ENCODE measurements around the gene CCL17.

Gene CCL17

DNA sequence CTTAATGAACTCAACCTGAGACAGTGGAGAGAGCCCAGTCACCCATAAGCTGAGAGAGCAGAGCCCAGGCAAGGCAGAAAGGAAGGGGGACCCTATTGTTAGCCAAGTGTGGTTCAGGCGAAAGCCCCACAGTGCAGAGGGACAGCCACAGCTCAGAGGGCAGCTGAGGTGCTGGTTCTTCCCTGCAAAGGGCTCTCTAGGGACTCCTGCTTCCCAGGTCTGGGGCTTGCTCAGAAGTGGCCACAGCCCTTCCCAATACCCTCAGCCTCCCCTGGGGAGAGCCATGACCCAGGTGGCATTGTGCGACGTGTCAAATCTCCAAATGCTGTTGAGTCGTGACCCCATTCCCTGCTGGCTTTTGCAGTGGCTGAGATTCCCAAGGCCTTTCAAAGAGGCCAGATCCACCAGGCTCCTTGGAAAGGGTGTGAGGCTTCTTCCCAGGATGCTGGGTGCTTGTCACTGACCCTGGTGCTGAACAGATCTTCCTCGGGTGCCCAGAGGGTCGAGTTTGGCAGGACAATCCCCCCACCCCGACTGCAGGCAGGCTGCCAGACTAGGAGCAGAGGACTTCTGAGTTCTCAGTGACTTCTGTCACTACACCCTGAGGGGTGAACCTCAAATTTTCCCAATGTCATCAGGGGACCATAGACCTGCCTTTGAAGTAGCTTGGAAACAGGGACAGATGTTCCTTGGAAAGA lies 2.5 kb upstream of the CCL17 start:
- DNase-seq = no peak

DNA sequence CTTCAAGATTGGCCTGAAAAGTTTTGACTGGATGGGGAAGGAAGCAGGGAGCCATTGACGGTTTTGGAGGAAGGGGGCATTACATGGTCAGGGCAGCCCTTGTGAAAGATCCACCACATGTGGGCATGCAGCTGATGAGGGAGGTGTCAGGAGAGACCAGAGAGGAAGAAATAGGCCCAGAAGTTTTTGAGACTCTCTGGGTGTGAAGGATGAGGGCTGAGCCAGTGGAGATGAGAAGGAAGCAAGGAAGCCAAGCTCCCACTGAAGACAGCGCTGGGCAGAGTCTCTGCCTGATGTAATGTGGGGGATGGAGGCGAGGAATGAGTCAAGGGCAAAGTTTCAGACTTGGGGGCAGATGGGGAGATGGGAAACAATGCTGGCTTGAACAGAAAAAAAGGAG lies 530 bp downstream of the CCL17 start:
- DNase-seq = no peak

DNA sequence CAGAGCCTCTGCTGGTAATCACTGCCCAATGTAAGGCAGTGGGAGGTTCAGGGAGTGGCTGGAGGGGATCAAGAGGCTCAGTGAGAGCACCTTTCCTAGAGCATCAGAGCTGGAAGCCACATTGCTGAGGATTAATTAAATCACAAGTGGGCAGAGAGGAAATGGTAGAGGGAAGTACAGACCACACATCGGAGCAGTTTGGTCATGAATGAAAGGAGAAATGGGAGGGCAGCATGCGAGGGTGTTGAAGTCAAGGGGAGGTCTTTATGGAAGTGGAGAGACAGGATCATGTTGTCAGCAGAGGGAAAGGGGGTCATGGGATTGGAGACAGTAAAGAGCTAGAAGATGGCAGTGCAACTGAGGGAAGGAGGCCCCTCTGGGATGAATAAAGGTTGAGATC lies 2.3 kb downstream of the CCL17 start:
- no peak for DNase-seq

DNA sequence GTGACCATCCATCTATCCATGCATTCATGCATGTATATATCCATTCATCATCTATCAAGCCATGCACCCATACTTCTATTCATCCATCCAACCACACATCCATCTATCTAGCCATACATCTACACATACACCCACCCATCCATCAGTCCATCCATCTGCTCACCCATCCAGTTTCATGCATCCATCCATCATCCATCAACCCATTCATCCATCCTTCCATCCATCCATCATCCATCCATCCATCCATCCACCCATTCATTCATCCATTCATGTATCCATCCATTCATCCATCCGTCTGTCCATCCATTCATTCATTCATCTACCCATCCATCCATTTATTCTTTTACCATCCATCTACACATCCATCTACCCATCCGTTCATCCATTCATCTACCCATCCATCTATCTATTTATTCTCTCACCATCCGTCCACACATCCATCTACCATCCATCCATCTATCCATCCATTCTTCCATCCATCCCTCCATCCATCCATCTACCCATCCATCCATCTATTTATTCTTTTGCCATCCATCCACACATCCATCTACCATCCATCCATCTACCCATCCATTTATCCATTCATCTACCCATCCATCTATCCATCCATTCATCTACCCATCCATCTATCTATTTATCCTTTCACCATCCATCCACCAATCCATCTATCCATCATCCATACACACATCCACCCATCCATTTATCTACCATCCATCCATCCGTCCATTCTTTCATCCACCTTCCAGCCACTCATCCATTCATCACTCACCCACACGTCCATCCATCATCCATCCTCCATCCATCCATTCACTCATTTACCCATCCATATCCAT lies 3.2 kb downstream of the CCL17 start:
- DNase-seq = no peak

DNA sequence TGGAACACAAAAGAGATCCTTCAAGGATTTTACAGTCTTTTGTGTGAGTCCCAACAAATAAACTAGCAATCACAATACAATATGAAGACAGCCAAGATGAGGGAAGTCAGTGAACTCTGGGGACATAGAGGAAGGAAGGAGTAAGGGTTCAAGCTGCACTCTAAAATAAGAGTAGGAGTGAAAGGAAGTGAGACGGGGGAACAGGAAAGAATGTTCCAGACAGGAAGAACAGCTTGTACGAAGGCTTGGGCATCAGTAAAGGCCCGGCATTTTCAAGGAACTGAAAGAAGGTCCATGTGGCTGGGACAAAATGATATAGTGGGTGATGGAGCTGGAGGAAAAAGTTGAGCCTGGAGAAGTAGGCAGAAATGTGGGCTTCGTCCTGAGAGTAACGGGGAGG lies 4.5 kb downstream of the CCL17 start:
- no peak for DNase-seq

DNA sequence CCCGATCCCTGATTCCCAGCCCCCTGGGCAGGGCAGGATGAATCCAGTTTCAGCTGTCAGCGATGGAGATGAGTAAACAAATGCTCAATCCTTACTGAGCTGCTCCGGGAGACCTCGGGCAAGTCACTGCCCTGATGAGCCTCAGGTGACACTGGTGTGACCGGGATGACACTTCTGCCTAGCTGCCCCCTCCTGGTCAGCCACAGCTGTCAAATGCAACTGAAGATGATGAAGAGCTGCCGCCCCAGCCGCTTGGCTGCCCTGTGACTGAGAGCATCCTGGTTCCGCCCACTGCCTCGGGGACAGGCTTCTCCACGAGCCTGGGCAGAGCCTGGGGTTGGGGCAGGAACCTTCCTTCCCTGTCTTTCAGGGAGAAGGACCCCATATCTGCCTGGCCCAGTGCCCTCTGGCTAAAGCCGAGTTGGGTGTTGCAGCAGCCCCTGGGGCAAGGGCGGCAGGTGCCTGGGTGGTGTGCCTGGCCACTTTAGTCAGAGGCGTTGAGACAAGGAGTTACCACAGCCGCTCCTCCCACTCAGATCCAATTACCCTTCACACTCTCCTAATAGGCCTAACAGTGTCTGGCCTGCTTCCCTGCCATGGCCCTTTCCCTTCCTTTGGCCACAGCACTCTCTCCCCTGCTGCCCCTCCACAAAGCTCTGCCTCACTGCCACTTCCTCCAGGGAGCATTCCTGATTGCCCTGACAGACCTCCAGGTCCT lies 5.5 kb downstream of the CCL17 start:
- no peak for DNase-seq

DNA sequence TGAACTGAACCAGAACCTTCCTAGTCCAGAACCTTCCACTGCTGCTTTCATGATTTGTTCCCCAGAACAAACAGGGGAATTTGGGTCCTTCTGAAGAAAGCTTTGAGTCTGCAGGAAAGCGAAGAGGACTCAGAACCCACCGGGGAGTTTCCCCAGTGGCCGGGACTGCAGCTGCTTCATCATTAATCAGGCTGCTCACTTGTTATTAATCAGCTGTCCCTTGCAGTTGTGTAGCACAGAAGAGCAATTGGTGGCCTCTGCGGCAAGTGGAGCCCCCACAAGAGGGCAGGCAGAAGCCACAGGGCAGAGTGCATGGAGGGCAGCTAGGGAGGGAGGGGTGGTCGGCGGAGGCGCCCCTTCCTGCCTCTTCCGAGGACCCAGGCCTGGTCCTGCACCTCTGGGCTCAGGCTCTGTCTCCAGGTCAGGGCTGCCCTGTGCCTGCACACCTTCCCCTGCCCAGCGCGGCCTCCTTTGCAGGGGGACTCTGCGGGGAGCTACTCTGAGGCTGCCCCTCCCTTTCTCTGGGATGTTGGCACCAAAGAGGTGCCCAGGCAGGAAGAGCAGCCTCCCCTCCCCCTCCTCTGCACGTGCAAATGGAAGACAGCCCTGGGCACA lies 6.9 kb downstream of the CCL17 start:
- no peak for DNase-seq

DNA sequence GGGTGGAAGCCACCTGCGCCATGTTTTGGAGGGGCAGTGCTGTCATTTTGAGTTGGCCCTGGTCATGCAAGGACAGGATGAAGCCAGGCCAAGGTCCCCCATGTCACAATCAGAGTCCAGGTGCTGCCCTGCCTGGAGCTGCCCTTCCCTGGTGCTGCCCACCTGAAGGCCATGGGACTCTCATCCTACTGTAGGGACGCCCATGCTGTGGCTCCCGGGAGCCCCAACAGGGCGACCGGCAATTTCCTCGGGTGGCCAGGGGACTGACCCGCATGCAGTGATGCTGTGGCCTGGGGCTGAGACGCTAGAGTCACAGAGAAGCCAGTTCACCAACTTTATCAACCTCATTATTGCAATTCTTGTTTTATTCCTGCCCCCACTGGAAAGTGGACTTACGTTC lies 8.0 kb downstream of the CCL17 start:
- DNase-seq = no peak

DNA sequence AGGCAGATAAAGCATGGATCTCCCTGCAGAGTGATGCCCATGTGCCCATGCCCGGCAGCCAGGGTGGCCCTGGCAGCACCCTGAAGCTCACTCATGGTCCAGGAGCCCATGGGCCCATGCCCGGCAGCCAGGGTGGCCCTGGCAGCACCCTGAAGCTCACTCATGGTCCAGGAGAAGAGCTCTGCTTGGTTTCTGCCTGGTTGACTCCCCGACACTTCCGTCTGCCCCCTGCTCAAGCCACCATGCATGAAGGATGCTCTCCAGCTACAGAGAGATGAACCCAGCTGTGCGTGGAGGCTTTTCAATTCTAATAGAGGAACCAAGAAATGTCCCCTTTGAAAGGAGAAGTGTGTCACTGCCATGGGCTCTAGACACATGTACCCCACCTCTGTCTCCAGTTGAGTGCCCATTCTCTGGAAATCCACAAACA lies 8.7 kb downstream of the CCL17 start:
- DNase-seq = no peak

DNA sequence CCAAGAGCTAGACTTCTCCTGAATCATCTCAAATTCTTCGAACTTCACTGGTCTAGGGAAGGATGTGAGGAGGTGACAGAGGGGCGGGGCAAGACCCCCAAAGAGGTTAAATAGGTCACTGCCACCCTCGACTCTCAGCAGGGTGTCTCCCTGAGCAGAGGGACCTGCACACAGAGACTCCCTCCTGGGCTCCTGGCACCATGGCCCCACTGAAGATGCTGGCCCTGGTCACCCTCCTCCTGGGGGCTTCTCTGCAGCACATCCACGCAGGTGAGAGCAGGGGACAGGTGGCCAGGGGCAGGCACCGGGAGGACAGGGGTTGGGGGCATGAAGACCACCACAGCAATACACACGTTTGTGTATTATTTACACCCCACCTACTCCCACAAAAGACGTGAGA lies 9.2 kb downstream of the CCL17 start:
- no peak for DNase-seq

DNA sequence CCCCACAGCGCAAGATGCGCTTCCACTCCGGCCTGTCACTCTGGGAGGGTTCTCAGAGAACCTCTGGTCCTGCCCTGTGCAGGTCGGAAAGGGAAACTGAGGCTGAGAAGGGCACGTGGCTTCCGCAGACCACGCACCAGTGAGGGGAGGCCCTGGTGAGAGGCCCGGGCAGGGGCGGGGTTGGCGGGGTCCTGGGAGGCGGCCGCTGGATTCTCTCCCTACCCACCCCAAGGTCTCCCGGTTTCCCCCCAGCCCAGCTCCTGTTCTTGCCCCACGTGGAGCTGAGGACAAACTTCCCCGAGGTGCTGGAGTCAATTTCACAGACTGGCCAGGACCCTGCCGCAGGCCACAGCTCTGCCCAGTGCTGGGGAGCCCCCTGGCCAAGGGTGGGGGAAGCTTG lies 11.5 kb downstream of the CCL17 start:
- DNase-seq = no peak

DNA sequence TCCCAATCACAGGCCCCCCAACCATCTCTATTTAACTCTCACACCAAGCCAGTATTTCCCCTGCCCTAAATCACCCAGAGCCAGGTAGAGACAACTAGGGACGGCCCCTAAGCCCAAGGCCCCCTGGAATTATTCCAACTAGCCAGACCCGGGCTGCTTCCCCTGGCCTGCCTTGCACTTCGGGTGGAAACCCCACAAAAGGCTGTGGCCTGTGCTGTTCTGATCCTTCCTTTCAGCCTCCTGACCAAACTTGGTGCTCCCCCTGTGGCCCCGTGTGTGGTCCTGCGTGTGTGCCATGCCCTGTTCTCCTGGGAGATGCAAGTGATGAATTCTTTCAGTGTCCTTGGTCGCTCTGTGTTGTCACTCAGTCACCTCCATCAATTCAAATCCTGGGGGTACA lies 14.9 kb downstream of the CCL17 start:
- DNase-seq = no peak

DNA sequence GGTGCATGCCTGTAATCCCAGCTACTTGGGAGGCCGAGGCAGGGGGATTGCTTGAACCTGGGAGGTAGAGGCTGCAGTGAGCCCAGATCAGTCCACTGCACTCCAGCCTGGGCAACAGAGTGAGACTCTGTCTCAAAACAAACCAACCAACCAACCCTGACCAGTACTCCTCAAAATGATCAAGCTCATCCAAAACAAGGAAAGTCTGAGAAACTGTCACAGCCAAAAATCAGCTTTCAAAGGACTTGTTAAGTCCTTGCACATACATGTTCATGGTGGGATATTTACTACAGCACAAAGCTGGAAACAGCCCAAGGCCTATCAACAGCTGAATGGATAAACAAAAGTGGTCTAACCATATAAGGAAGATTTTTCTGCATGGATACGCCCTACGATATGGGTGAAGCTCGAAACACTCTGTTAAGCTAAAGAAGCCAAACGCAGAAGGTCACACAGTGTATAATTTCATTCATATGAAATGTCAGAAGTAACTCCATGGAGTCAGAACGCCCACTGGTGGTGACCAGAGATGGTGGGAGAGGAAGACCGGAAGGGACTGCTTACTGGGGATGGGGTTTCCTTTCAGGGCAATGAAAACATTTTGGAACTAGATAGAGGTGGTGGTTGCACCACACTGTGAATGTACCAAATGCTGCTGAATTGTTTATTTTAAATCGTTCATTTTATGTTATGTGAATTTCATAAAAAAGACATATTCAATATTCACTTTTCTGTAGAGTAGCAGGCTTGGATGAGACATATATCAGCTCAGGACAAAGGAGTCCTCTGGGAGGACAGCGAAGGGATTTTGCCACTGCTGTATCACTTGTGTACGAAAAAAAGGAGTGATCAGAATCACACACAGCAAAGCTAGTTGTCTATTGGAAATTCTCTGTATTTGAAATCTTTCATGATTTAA lies 17.7 kb downstream of the CCL17 start:
- no peak for DNase-seq

DNA sequence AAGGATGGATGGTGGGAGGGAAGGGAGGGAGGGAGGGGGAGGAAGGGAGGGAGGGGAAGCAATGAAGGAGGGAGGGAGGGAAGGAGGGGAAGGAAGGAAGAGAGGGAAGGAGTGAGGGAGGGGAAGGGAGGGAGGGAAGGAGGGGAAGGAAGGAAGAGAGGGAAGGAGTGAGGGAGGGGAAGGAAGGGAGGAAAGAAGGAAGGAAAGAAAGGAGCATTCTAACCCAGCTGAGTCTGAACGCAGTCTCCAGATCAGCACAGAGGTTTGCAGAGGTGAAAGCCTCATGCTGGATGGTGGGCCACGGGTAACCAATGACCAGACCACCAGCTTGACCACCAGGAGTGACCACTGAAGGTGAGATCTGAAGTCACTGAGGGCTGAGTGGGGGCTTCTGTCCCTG lies 18.6 kb downstream of the CCL17 start:
- no peak for DNase-seq

DNA sequence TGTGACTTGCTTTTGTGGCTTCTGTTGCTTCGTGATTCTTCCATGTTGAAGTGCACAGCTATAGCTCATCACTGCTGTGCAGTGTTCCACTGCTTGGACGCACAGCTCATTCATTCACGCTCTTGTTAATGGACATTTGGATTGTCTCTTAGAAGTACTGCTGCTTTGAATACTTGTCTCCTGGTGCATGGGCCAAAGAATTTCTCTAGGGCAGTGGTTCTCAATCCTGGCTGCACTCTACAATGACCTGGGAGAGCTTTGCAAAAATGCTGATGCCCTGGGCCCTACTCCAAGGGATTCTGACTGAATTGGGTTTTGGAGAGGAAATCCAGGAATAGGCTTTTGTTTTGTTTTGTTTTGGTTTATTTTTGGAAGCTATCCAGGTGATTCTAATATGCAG lies 20.0 kb downstream of the CCL17 start:
- no peak for DNase-seq

DNA sequence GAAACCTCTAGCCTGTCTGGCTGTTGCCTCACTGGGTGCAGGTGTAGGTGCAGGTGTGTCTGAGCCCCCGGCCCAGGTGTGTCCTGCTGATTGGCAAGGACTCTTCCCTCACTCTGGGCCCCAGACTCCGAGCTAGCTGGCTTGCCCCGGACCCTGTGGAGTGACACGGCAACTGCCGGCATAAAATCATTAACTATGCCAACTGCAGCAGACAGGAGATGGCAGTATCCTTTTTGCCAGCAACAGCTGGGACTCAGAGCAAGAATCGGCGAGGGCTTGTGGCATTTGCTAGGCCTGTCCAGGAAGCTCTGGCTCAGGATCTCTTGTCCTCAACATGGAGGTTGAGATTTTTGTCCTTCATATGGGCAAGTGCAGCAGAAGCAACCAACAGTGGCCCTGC lies 21.8 kb downstream of the CCL17 start:
- no peak for DNase-seq

DNA sequence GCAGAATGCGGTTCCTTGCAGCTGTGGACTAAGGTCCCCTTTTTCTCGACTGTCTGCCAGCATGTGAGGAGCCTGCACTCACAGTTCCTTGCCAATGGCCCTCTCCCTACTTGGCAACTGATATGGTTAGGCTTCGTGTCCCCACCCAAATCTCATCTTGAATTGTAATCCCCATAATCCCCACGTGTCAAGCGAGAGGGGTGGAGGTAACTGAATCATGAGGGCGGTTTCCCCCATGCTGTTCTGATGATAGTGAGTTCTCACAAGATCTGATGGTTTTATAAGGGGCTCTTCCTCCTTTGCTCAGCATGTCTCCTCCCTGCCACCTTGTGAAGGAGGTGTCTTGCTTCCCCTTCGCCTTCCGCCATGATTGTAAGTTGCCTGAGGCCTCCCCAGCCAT lies 22.7 kb downstream of the CCL17 start:
- no peak for DNase-seq

DNA sequence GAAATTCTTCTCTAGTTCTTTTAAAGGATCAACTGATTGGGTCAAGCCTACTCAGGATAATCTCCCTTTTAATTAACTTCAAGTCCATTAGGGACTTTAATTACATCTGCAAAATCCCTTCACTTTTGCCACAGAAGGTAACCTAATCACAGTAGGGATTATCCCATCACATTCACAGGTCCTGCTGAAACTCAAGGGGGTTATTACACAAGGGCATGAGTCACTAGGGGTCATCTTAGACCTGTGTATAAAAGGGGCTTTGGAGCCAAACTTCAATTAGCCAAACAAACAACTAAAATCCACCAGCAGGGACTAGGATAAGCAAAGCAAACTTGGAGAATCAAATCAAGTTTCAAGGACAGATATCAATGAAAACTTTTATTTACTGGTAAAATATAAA lies 23.3 kb downstream of the CCL17 start:
- DNase-seq = no peak

DNA sequence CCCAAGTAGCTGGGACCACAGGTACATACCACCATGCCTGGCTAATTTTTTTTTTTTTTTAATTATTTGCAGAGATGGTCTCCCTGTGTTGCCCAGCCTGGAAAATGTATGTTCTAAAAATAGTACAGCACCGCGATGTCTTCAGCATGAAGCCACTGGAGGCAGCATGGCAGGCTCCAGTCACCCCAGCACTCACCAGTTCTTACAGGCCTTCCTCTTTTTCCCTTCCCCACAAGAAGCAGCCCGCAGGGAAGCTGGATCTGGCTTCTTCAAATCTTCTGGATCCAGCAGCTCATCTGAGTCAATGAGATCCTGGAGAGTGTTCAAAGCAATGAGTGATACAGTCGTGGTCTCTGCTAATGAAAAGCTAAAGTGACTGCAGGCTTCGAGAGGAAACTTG lies 26.4 kb downstream of the CCL17 start:
- DNase-seq = no peak

DNA sequence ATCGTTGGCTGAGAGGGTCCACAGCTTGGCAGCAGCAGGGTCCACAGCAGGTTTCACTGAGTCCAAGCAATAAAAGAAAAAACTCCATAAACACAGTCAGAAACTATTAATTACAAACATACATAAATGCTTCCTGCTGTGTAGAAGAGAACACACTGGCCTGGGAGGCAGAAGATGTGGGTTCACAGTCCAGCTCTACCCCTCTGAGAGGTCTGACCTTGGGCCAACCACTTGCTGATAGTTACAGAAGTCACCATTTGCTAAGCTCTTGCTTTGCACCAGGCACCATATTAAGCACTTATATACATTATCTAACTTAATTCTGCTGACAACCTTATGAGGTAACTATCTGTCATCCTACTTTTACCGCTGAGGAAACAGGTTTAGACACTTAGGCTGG lies 27.9 kb downstream of the CCL17 start:
- no peak for DNase-seq

DNA sequence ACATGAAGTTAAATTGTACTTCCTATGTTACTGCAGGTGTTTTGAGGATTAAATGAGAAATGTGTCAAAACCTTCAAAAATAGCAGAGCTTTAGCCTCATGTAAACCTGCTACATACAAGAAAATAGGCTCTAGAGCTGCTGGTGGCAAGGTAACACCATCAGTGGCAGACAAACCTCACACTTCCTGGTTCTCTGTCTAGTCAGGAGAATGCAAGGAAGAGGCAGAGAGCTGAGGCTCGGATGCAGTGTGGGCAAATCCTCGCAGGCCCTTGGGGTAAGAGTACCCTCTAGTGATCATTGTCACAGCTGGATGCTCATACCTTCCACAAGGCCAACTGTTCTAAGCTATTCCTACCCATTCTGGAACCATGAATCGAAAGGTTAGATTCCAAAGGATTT lies 28.4 kb downstream of the CCL17 start:
- no peak for DNase-seq

DNA sequence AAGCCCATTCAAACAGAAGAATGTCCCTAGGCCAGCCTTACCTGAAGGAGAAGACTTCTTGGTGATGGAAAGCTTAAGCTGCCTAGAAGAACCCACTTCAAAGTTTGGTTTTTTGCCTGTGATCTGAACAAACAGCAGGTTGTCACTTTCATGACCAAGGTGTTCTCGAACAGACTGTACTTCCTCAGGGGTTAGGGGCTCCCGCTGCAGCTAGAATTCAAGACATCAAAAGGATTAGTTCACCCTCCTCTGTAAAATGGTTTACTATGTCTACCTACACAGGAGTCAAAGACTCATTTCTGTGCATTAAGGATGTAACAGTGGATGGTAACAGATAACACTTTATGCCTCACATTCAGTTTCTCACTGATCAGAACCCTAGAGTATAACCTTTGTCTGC lies 29.4 kb downstream of the CCL17 start:
- no peak for DNase-seq

DNA sequence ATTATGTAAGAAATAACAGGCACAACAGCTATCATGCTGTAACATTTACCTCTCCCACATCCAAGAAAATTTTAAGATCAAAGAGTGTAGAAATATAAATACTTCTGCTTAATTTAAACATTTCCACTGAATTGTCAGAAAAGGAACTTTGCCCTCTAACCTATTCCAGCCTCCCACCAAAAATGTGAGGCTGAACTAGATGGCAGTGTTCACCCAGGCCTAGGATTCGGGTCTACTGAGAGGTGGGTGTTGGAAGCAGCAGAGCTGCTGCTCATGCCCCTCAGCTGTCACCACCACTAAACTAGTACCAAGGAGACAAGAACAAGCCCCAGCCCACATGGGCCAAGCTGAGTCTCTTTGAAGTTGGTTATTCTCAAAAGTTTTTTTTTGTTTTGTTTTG lies 31.3 kb downstream of the CCL17 start:
- DNase-seq = no peak
